Activated T-helper 2 cell treated with anti-CD3 and anti-CD28 coated beads, Interferon-gamma antibody, Interleukin-2, Interleukin-4, amounts not matched to agents 10 μg/mL and 5 μg/mL and 100 μg/mL, durations not matched to agents 14 hours and 24 hours and 36 hours (primary cell): Measurements from ENCODE around the gene SPON2. TPM values are rescaled to one million over a fixed set of nuclear protein-coding genes. Genes with fewer than 3 reads are reported as not detected.

Source experiments
- DNase-seq: peaks from one replicate; pipeline ENCODE4 v3.0.0; 2021; ENCODE audit warnings: low spot score
- H3K27ac Mint-ChIP-seq: one replicate; pipeline ENCODE4 v1.8.0; 2021; ENCODE audit warnings: mixed read lengths
- H3K27me3 Mint-ChIP-seq: one replicate; pipeline ENCODE4 v1.8.0; 2021; ENCODE audit warnings: low read depth, mixed read lengths
- H3K36me3 Mint-ChIP-seq: one replicate; pipeline ENCODE4 v1.8.0; 2021; ENCODE audit warnings: low read depth, mixed read lengths
- H3K4me1 Mint-ChIP-seq: one replicate; pipeline ENCODE4 v1.8.0; 2021; ENCODE audit warnings: low read depth, mixed read lengths
- H3K4me3 Mint-ChIP-seq: one replicate; pipeline ENCODE4 v1.8.0; 2021; ENCODE audit warnings: low read depth, mild to moderate bottlenecking, moderate library complexity, mixed read lengths
- H3K9me3 Mint-ChIP-seq: one replicate; pipeline ENCODE4 v1.8.0; 2021; ENCODE audit warnings: mixed read lengths
- intact Hi-C: fragments of 100-400 bp; cut with micrococcal nuclease; formaldehyde crosslinking; loops from one replicate; pipeline ENCODE4 v1.15.1; 2023
- total RNA-seq: library from RNA; stranded (reverse); gene quantifications from 2 replicates; pipeline ENCODE4 v1.2.3, GENCODE V29; 2022

Gene SPON2
- total RNA-seq, 1 donor from 2014 or later = 26.7 TPM

- Mint-ChIP-seq H3K36me3 (peaks cover 16% of the 10 kb centered on the region), H3K9me3 (no peaks in the 10 kb centered on the region), H3K27ac (no peak overlapping the region), H3K27me3 (no peaks in the 10 kb centered on the region), H3K4me1 (peaks cover 27% of the 10 kb centered on the region), H3K4me3 (no peak overlapping the region)
- intact Hi-C loops = no loop called here
- no peak for DNase-seq
Observed at GRCh38 chr4:1206299-1207156, 34.1 kb upstream of the SPON2 start.

GRCh38 chr4:1205586-1206298, 33.4 kb upstream of the SPON2 start:
- intact Hi-C loops = no loop called here
- DNase-seq = no peak
- Mint-ChIP-seq H3K4me1 (peaks cover 28% of the 10 kb centered on the region), H3K4me3 (no peak overlapping the region), H3K27me3 (no peaks in the 10 kb centered on the region), H3K27ac (no peak overlapping the region), H3K9me3 (no peaks in the 10 kb centered on the region), H3K36me3 (peaks cover 13% of the 10 kb centered on the region)

- Mint-ChIP-seq H3K27me3 (no peaks in the 10 kb centered on the region), H3K9me3 (no peaks in the 10 kb centered on the region), H3K4me1 (peaks cover 28% of the 10 kb centered on the region), H3K27ac (peak overlapping the region; percentile 28), H3K4me3 (no peak overlapping the region), H3K36me3 (peaks cover 13% of the 10 kb centered on the region)
- intact Hi-C loops = no loop called here
- DNase-seq = no peak
Observed at GRCh38 chr4:1204828-1205585, 32.6 kb upstream of the SPON2 start.

DNA sequence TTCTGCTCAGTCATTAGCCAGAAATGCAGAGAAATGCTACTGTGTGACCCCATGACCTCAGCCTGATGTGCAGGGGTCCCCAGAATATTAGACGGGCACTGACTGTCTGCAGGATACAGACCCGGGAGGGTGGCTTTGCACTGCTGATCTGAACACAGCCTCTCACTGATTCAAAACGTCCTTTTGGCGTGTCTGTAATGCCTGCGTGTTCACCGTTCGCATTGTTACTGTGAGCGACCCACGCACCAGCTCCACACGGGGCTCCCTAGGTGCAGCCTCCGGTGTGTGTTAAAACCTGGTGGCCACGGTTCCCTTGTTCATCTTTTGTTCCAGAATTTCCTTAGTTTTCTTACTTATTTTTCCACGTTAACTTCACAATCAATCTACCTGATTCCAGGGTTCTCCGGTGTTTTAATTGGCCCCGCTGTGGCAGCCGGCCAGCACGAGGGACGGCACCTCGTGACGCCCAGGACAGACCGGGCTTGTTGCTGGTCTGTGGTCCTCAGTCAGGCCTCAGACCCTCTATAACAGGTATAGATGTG, 32.0 kb upstream of the SPON2 start:
- H3K27ac Mint-ChIP-seq = no peak overlapping the region
- H3K4me1 Mint-ChIP-seq = peaks cover 30% of the 10 kb centered on the region
- intact Hi-C loops = no loop called here

DNA sequence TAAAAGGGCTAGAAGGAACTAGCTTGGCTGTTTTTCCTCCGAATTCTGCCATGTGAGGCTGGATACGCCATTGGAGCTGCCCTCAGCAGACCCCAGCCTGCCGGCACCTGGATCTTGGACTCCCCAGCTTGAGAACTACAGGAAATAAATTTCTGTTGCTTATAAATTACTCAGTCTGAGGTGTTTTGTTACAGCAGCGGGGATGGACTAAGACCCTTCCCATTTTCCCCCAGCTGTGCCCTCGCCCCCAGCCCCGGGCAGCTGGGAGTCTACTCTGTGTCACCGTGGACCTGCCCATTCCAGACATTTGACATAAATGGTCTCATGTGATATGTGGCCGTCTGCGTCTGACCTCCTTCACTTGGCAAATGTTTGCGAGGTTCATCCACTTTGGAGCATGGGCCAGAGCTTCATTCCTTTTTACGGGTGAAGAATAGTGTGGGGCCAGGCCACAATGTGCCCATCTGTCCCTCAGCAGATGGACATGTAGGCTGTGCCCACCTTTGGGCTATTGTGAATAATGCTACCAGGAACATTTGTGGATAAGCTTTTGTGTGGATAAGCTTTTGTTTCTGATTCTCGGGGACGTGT, 30.7 kb upstream of the SPON2 start:
- Mint-ChIP-seq H3K27ac (peak overlapping the region; percentile 98), H3K4me1 (peaks cover 34% of the 10 kb centered on the region), H3K27me3 (no peaks in the 10 kb centered on the region), H3K36me3 (peaks cover 22% of the 10 kb centered on the region), H3K9me3 (no peaks in the 10 kb centered on the region), H3K4me3 (no peak overlapping the region)
- DNase-seq = no peak
- intact Hi-C loops = no loop called here

More for the DNA sequence above, 32.0 kb upstream of the SPON2 start:
- H3K36me3 Mint-ChIP-seq = peaks cover 13% of the 10 kb centered on the region
- no peaks in the 10 kb centered on the region for H3K27me3 Mint-ChIP-seq
- no peak for DNase-seq
- no peaks in the 10 kb centered on the region for H3K9me3 Mint-ChIP-seq
- no peak overlapping the region for H3K4me3 Mint-ChIP-seq

DNA sequence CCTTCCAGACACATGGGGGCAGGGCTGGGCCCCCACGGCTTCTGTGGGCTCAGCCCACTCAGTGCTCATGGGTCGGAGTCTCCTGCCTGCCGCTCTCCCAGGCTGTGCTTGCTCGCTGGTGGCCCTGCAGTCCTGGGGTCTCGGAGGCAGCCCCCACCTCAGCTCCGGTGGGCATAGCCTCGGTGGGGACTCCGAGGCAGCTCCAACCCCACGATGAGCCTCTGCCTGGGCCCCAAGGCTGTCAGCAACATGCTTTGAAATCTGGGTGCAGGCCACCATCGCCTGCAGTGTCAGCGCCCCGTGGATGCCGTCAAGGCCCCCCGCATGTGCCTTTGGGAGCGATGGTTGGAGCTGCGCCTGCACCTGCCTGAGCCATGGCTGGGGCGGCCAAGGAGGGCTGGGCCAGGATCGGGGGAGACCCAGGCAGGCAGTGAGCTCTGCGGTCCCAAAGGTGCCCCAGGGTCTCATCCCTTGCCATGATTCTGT, 30.2 kb upstream of the SPON2 start:
- Mint-ChIP-seq H3K4me3 (peak overlapping the region; percentile 65), H3K36me3 (peaks cover 27% of the 10 kb centered on the region), H3K27me3 (no peaks in the 10 kb centered on the region), H3K4me1 (peaks cover 37% of the 10 kb centered on the region), H3K9me3 (no peaks in the 10 kb centered on the region), H3K27ac (peak overlapping the region; percentile 98)
- no peak for DNase-seq
- intact Hi-C loops = loop anchor here (1.0 kb wide), 4 partner anchors 15 to 46 kb away; no protein-coding TSS in a partner anchor

DNA sequence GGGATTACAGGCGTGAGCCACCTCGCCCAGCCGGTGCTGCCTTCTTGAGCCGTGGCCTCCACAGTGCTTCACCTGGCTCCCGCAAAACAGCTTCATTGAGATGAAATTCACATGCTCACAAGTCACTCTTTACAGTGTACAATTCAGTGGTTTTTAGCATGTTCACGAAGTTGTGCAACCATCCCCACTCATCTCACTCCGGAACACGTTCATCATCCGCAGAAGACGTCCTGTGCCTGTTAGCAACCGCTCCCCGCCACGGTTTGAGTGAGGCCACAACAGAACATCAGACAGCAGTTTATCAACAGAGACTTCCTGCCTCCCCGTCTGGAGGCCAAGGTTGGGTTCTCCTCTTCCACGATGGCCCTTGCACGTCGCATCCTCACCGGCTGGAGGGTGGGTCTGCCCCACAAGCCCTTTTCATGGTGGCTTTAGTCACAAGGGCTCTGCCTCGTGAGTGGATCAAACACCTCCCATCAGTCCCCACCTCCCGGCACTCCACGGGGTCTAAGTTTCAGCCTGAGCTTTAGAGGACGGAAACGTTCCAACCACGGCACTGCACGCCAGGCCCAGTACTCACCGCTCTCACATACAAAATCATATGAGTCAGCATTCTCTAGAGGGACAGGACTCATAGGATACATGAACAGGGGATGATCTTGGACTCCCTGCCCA, 29.6 kb upstream of the SPON2 start:
- Mint-ChIP-seq H3K36me3 (peaks cover 32% of the 10 kb centered on the region), H3K9me3 (no peaks in the 10 kb centered on the region), H3K4me1 (peaks cover 40% of the 10 kb centered on the region), H3K4me3 (peak overlapping the region; percentile 65), H3K27ac (peak overlapping the region; percentile 98), H3K27me3 (no peaks in the 10 kb centered on the region)
- intact Hi-C loops = loop anchor here (1.0 to 2.0 kb wide), 5 partner anchors 15 to 145 kb away; partner anchors contain the start of gene UVSSA
- DNase-seq = peak; percentile 84

GRCh38 chr4:1200425-1201035, 28.1 kb upstream of the SPON2 start:
- DNase-seq = no peak
- H3K4me1 Mint-ChIP-seq = peaks cover 45% of the 10 kb centered on the region
- H3K4me3 Mint-ChIP-seq = peak overlapping the region; percentile 65
- H3K36me3 Mint-ChIP-seq = peaks cover 39% of the 10 kb centered on the region
- peak overlapping the region; percentile 98 for H3K27ac Mint-ChIP-seq
- no peaks in the 10 kb centered on the region for H3K9me3 Mint-ChIP-seq
- H3K27me3 Mint-ChIP-seq = no peaks in the 10 kb centered on the region
- intact Hi-C loops = loop anchor here (2.0 kb wide), 1 partner anchor 146 kb away; the partner anchor contains the start of gene UVSSA

DNA sequence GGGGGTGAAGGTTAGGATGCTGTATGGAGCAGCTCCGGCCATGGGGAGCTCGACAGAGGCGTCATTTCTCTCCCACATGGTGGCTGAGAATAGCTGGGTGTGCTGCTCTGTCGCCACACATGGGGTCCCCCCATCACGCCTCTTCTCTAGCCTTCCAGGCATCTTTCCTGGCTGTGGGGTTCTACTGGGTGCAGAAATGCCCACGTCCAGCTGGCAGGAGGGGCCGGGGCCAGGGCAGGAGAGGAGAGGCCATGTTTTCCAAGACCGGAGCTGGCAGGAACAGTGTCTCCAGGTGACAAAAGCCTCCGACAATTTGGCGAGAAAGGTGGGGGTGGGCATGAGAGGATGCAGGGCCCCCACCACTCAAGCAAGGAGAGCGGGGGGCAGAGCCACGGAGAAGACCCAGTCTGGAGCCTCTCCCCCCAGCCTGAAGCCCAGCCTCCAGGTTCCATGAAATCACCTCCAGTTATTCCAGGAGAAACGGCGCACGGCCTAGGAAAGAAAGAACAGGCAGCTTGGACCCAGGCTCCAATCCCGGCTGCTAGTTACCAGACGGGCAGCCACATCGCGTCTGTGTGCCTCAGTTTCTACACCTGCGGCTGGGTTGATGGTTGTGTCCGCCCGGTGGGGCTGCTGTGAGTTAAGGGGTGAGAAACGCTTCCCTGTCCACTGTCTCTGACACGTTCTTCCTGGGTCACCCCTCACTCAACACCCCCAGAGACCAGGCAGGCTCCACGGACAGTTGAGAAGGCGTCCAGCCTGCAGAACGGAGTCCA, 27.4 kb upstream of the SPON2 start:
- DNase-seq = no peak
- peak overlapping the region; percentile 98 for H3K27ac Mint-ChIP-seq
- peaks cover 37% of the 10 kb centered on the region for H3K36me3 Mint-ChIP-seq
- H3K27me3 Mint-ChIP-seq = no peaks in the 10 kb centered on the region
- peaks cover 43% of the 10 kb centered on the region for H3K4me1 Mint-ChIP-seq
- H3K9me3 Mint-ChIP-seq = no peaks in the 10 kb centered on the region
- intact Hi-C loops = loop anchor here (2.0 kb wide), 1 partner anchor 147 kb away; the partner anchor contains the start of gene UVSSA
- H3K4me3 Mint-ChIP-seq = peak overlapping the region; percentile 65

DNA sequence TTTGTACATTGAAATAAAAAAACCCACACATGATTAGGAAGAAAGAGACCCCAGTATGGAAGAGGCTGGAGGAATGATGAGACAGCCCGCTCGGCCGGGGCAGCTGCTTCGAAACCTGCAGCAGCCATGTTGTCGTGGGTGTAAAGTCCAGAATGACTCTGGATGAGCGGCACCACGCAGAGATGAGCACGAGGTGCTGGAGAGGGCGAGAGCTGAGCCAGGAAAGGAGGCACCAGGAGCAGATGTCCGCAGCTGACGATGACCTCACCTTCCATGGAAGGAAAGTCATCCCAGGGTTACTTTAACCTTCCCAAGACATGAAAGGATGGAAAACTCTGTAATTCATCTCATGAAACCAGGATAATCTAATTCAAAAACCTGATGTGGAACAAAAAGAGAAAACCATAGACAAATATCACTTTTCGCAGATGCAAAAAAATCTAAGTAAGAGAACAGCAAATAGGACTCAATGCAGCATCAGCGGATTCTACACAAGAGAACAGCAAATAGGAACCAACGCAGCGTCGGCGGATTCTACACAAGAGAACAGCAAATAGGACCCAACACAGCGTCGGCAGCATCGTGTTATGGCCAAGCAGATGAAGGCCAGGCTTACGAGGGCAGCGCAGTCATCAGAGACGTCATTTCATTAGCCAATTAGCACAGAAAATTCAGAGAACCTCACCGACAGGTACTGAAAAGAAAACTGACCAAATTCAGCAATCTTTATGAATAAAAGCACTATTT, 25.9 kb upstream of the SPON2 start:
- intact Hi-C loops = no loop called here
- Mint-ChIP-seq H3K27me3 (no peaks in the 10 kb centered on the region), H3K27ac (peak overlapping the region; percentile 66), H3K4me1 (peaks cover 31% of the 10 kb centered on the region), H3K4me3 (peak overlapping the region; percentile 56), H3K9me3 (no peaks in the 10 kb centered on the region), H3K36me3 (peaks cover 27% of the 10 kb centered on the region)
- no peak for DNase-seq
